ENCODE results near the gene ZNF132.

ZNF132 gene

GRCh38 chr19:58400916-58401839 lies 38.8 kb downstream of the ZNF132 start:
- H3K9me3 ChIP-seq (ENCODE audit: insufficient read depth, low read length) = no peaks in the 10 kb centered on the region
- H2AFZ ChIP-seq (ENCODE audit: low read depth, low read length) = peak overlapping the region; percentile 44; the same call in 1 of the 2 replicates
- H3K9ac ChIP-seq (ENCODE audit: low read length) = peak overlapping the region; percentile 75
- peak overlapping the region; percentile 82 for H3K4me3 ChIP-seq (ENCODE audit: low read length)
- peaks cover 11% of the 10 kb centered on the region for H3K4me1 ChIP-seq (ENCODE audit: low read length)
- H3K79me2 ChIP-seq (ENCODE audit: low read length) = peaks cover 4% of the 10 kb centered on the region
- H3K27me3 ChIP-seq (ENCODE audit: low read depth, low read length) = no peaks in the 10 kb centered on the region
- peak overlapping the region; percentile 45 for H3K27ac ChIP-seq (ENCODE audit: low read length)
- H4K20me1 ChIP-seq (ENCODE audit: insufficient read depth, low read length) = no peaks in the 10 kb centered on the region
- no peak for TF ChIP-seq EZH2phosphoT487 (IDR thresholded peaks at IDR 0.05; ENCODE audit: low read depth)
- TF ChIP-seq CTCF (IDR thresholded peaks at IDR 0.05; ENCODE audit: low read depth, low read length) = peak; percentile 25; the same call in 1 of the 2 replicates
- peak overlapping the region; percentile 90 for H3K4me2 ChIP-seq (ENCODE audit: low read length)
- peaks cover 12% of the 10 kb centered on the region for H3K36me3 ChIP-seq (replicated peaks; ENCODE audit: low read depth, low read length)

- peak overlapping the region; percentile 78 for H3K4me3 ChIP-seq (ENCODE audit: low read length)
- no peak for TF ChIP-seq CTCF (IDR thresholded peaks at IDR 0.05; ENCODE audit: low read depth, low read length)
- no peak for TF ChIP-seq EZH2phosphoT487 (IDR thresholded peaks at IDR 0.05; ENCODE audit: low read depth)
- H3K4me2 ChIP-seq (ENCODE audit: low read length) = peak overlapping the region; percentile 90
- H4K20me1 ChIP-seq (ENCODE audit: insufficient read depth, low read length) = 0 out of 2 replicates have a peak, but pooled peaks cover 2% of the 10 kb centered on the region
- H3K36me3 ChIP-seq (replicated peaks; ENCODE audit: low read depth, low read length) = peaks cover 18% of the 10 kb centered on the region
- H3K9me3 ChIP-seq (ENCODE audit: insufficient read depth, low read length) = no peaks in the 10 kb centered on the region
- peak overlapping the region; percentile 29; the same call in 1 of the 2 replicates for H2AFZ ChIP-seq (ENCODE audit: low read depth, low read length)
- H3K27ac ChIP-seq (ENCODE audit: low read length) = no peak overlapping the region
- H3K27me3 ChIP-seq (ENCODE audit: low read depth, low read length) = no peaks in the 10 kb centered on the region
- peaks cover 11% of the 10 kb centered on the region for H3K4me1 ChIP-seq (ENCODE audit: low read length)
- peaks cover 4% of the 10 kb centered on the region for H3K79me2 ChIP-seq (ENCODE audit: low read length)
- H3K9ac ChIP-seq (ENCODE audit: low read length) = peak overlapping the region; percentile 56
Measured at GRCh38 chr19:58400316-58400915, 39.5 kb downstream of the ZNF132 start.

- H3K79me2 ChIP-seq (ENCODE audit: low read length) = peaks cover 4% of the 10 kb centered on the region
- H3K27ac ChIP-seq (ENCODE audit: low read length) = no peak overlapping the region
- H4K20me1 ChIP-seq (ENCODE audit: insufficient read depth, low read length) = peaks cover 7% of the 10 kb centered on the region
- no peak overlapping the region for H2AFZ ChIP-seq (ENCODE audit: low read depth, low read length)
- no peak overlapping the region for H3K4me2 ChIP-seq (ENCODE audit: low read length)
- H3K36me3 ChIP-seq (replicated peaks; ENCODE audit: low read depth, low read length) = peaks cover 23% of the 10 kb centered on the region
- TF ChIP-seq EZH2phosphoT487 (IDR thresholded peaks at IDR 0.05; ENCODE audit: low read depth) (no peak), CTCF (IDR thresholded peaks at IDR 0.05; ENCODE audit: low read depth, low read length) (no peak)
- no peaks in the 10 kb centered on the region for H3K27me3 ChIP-seq (ENCODE audit: low read depth, low read length)
- no peak overlapping the region for H3K9ac ChIP-seq (ENCODE audit: low read length)
- no peaks in the 10 kb centered on the region for H3K9me3 ChIP-seq (ENCODE audit: insufficient read depth, low read length)
- H3K4me1 ChIP-seq (ENCODE audit: low read length) = peaks cover 11% of the 10 kb centered on the region
- H3K4me3 ChIP-seq (ENCODE audit: low read length) = no peak overlapping the region
Measured at GRCh38 chr19:58399903-58400302, 40.0 kb downstream of the ZNF132 start.

GRCh38 chr19:58398545-58398944 lies 41.4 kb downstream of the ZNF132 start:
- H3K9me3 ChIP-seq (ENCODE audit: insufficient read depth, low read length) = no peaks in the 10 kb centered on the region
- H3K4me1 ChIP-seq (ENCODE audit: low read length) = peaks cover 11% of the 10 kb centered on the region
- H2AFZ ChIP-seq (ENCODE audit: low read depth, low read length) = no peak overlapping the region
- H3K36me3 ChIP-seq (replicated peaks; ENCODE audit: low read depth, low read length) = peaks cover 35% of the 10 kb centered on the region
- no peak for TF ChIP-seq CTCF (IDR thresholded peaks at IDR 0.05; ENCODE audit: low read depth, low read length)
- no peak for TF ChIP-seq EZH2phosphoT487 (IDR thresholded peaks at IDR 0.05; ENCODE audit: low read depth)
- peaks cover 4% of the 10 kb centered on the region for H3K79me2 ChIP-seq (ENCODE audit: low read length)
- H3K27me3 ChIP-seq (ENCODE audit: low read depth, low read length) = no peaks in the 10 kb centered on the region
- no peak overlapping the region for H3K4me3 ChIP-seq (ENCODE audit: low read length)
- no peak overlapping the region for H3K9ac ChIP-seq (ENCODE audit: low read length)
- no peak overlapping the region for H3K4me2 ChIP-seq (ENCODE audit: low read length)
- peaks cover 20% of the 10 kb centered on the region for H4K20me1 ChIP-seq (ENCODE audit: insufficient read depth, low read length)
- no peak overlapping the region for H3K27ac ChIP-seq (ENCODE audit: low read length)

All from OCI-LY3 (cell line).